ENCODE measurements around the gene KCNK1. TPM values are rescaled to one million over a fixed set of nuclear protein-coding genes. Genes with fewer than 3 reads are reported as not detected.

Gene KCNK1
- total and polyA plus RNA-seq, 2 of the 4 experiments (the other 2 are of a cell fraction): 0.90 to 1.6 TPM

DNA sequence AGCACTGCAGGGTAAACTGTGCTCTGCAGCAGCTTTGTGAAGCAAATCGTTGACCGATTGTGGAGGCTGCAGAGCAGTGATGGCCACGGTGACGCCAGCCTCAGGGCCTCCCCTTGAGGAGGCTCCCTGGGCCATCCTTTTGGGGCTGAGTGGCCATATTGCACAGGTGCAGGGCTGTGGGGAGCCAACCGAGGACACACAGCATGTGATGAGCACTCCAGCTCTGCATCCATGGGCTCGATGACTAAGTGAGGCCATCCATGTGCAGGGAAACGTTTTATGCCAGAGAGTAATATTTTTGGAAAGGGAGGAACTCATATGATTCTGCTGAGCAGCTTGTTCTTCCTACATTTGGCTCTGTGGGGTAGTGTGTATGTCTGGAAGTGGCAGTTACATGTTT, 24.6 kb downstream of the KCNK1 start:
- no peak overlapping the region for H2AK9ac ChIP-seq (replicated peaks; ENCODE audit: low read depth, low read length, poor library complexity)
- CTCF ChIA-PET: no interaction called here
- no peak overlapping the region for H3K14ac ChIP-seq (replicated peaks; ENCODE audit: low read depth, low read length)
- H2AFZ ChIP-seq (replicated peaks; ENCODE audit: low read length, poor library complexity): no peak overlapping the region
- H4K8ac ChIP-seq (ENCODE audit: low read depth in 2 of 2, low read length in 2 of 2): no peak overlapping the region
- no peak overlapping the region for H3K18ac ChIP-seq (ENCODE audit: low read depth, low read length)
- H3K36me3 ChIP-seq (ENCODE audit: control insufficient read depth, insufficient read depth, low read length): no peaks in the 10 kb centered on the region
- dilution Hi-C loops (cut with HindIII; ENCODE audit: low sequenced_read_pairs, unreplicated experiment) (no loop called here), intact Hi-C loops (cut with micrococcal nuclease) (no loop called here), in situ Hi-C loops (cut with MboI; ENCODE audit: low sequenced_read_pairs) (no loop called here)
- no peak overlapping the region for H3K4ac ChIP-seq (ENCODE audit: low read depth, low read length)
- TF ChIP-seq RAD21 (IDR thresholded peaks at IDR 0.05; ENCODE audit: low read length) (no peak), CEBPB (IDR thresholded peaks at IDR 0.05; ENCODE audit: low read depth, low read length) (no peak), SMC3 (IDR thresholded peaks at IDR 0.05; ENCODE audit: low read depth, low read length) (no peak), FOS (IDR thresholded peaks at IDR 0.05; ENCODE audit: low read depth, low read length) (no peak), MAFK (IDR thresholded peaks at IDR 0.05; ENCODE audit: low read depth, low read length) (no peak), BHLHE40 (IDR thresholded peaks at IDR 0.05; ENCODE audit: low read depth, low read length) (no peak), NFE2L2 (IDR thresholded peaks at IDR 0.05; ENCODE audit: low read depth, low read length) (no peak), RFX5 (IDR thresholded peaks at IDR 0.05; ENCODE audit: low read depth, low read length) (no peak), CHD1 (IDR thresholded peaks at IDR 0.05; ENCODE audit: low read depth, low read length) (no peak), POLR2A (IDR thresholded peaks at IDR 0.05; ENCODE audit: low read depth, low read length) (no peak), MXI1 (IDR thresholded peaks at IDR 0.05; ENCODE audit: borderline replicate concordance, low read depth, low read length) (no peak), MAZ (IDR thresholded peaks at IDR 0.05; ENCODE audit: borderline replicate concordance, low read depth, low read length) (no peak), RCOR1 (IDR thresholded peaks at IDR 0.05; ENCODE audit: insufficient replicate concordance, low read length) (no peak)
- TF ChIP-seq, protein P1, sequence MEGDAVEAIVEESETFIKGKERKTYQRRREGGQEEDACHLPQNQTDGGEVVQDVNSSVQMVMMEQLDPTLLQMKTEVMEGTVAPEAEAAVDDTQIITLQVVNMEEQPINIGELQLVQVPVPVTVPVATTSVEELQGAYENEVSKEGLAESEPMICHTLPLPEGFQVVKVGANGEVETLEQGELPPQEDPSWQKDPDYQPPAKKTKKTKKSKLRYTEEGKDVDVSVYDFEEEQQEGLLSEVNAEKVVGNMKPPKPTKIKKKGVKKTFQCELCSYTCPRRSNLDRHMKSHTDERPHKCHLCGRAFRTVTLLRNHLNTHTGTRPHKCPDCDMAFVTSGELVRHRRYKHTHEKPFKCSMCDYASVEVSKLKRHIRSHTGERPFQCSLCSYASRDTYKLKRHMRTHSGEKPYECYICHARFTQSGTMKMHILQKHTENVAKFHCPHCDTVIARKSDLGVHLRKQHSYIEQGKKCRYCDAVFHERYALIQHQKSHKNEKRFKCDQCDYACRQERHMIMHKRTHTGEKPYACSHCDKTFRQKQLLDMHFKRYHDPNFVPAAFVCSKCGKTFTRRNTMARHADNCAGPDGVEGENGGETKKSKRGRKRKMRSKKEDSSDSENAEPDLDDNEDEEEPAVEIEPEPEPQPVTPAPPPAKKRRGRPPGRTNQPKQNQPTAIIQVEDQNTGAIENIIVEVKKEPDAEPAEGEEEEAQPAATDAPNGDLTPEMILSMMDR (conservative IDR thresholded peaks at IDR 0.05; ENCODE audit: low read depth, low read length): no peak
- TF ChIP-seq, protein P2, sequence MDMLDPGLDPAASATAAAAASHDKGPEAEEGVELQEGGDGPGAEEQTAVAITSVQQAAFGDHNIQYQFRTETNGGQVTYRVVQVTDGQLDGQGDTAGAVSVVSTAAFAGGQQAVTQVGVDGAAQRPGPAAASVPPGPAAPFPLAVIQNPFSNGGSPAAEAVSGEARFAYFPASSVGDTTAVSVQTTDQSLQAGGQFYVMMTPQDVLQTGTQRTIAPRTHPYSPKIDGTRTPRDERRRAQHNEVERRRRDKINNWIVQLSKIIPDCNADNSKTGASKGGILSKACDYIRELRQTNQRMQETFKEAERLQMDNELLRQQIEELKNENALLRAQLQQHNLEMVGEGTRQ (IDR thresholded peaks at IDR 0.05; ENCODE audit: low read depth, low read length): no peak
- TF ChIP-seq, protein P3, sequence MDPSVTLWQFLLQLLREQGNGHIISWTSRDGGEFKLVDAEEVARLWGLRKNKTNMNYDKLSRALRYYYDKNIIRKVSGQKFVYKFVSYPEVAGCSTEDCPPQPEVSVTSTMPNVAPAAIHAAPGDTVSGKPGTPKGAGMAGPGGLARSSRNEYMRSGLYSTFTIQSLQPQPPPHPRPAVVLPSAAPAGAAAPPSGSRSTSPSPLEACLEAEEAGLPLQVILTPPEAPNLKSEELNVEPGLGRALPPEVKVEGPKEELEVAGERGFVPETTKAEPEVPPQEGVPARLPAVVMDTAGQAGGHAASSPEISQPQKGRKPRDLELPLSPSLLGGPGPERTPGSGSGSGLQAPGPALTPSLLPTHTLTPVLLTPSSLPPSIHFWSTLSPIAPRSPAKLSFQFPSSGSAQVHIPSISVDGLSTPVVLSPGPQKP (IDR thresholded peaks at IDR 0.05; ENCODE audit: borderline replicate concordance, low read depth, low read length): no peak
- no peak overlapping the region for H2AK5ac ChIP-seq (ENCODE audit: low read depth, low read length)
- no peak overlapping the region for H3K56ac ChIP-seq (ENCODE audit: extremely low read depth, insufficient read depth, low read length)
- no peak overlapping the region for H4K5ac ChIP-seq (ENCODE audit: low read depth, low read length)
- H3K9ac ChIP-seq (ENCODE audit: low read depth, low read length): no peak overlapping the region
- peaks cover 6% of the 10 kb centered on the region; the same call in 1 of the 2 replicates for H3K9me3 ChIP-seq (ENCODE audit: control insufficient read depth, insufficient read depth, low read length)
- no peaks in the 10 kb centered on the region for H3K4me1 ChIP-seq (ENCODE audit: control insufficient read depth, insufficient read depth, low read length)
- no peak overlapping the region for H3K4me3 ChIP-seq (ENCODE audit: insufficient read depth, low read depth, low read length)
- no peaks in the 10 kb centered on the region for H4K20me1 ChIP-seq (ENCODE audit: insufficient read depth, low read length)
- no TSS peak for BruUV-seq (replicated peaks)
- no peak overlapping the region for H3K27ac ChIP-seq (ENCODE audit: insufficient read depth, low read length)
- H2BK20ac ChIP-seq (ENCODE audit: low read depth, low read length): no peak overlapping the region
- H2BK5ac ChIP-seq (ENCODE audit: low read depth, low read length, poor library complexity, severe bottlenecking): no peak overlapping the region
- H2BK15ac ChIP-seq (ENCODE audit: low read depth, low read length): no peak overlapping the region
- no peak overlapping the region for H2BK120ac ChIP-seq (ENCODE audit: low read depth, low read length)
- H3K9me1 ChIP-seq (ENCODE audit: insufficient read depth, low read length): no peaks in the 10 kb centered on the region
- DNase-seq: no peak
- WGBS, 2 experiments (ENCODE audit: extremely low coverage in 2 of 2, insufficient read length in 1 of 2): 70% methylated on average over 4 of the region's 7 CpGs; no CpG with 5 or more reads in 1 of the 2 experiments
- H3K27me3 ChIP-seq (ENCODE audit: control insufficient read depth, insufficient read depth, low read length): no peaks in the 10 kb centered on the region
- no peak overlapping the region for H3K23ac ChIP-seq (ENCODE audit: low read depth, low read length)
- H3K4me2 ChIP-seq (ENCODE audit: low read depth, low read length): no peak overlapping the region
- POLR2A ChIA-PET (ENCODE audit: unreplicated experiment): no interaction called here
- no peak for ATAC-seq (ENCODE audit: low read depth)
- no peaks in the 10 kb centered on the region for H3K79me1 ChIP-seq (ENCODE audit: low read depth in 1 of 2, low read length in 2 of 2)
- H4K91ac ChIP-seq (ENCODE audit: insufficient read depth, low read depth, low read length): no peak overlapping the region

All from IMR-90 (cell line).